A549 (cell line): ENCODE measurements around the gene SERPINE1.

Source experiments
- CBX8 ChIP-seq: fragments of 200-600 bp; sonication (generic); IDR thresholded peaks from 2 replicates; pipeline ENCODE4 v1.6.1; 2016
- CHD2 ChIP-seq: fragments of 150-350 bp; IDR thresholded peaks from 2 replicates; pipeline ENCODE4 v1.6.1; 2014; ENCODE audit warnings: low read length; ENCODE audit not compliant: partially characterized antibody
- CTCF ChIP-seq: fragments of >200 bp; sonication (Bioruptor Twin); formaldehyde crosslinking; IDR thresholded peaks from 3 replicates; pipeline ENCODE4 v1.5.1; 2016
- EHMT2 ChIP-seq: fragments of 200-600 bp; sonication (generic); IDR thresholded peaks from 2 replicates; pipeline ENCODE4 v1.6.1; 2016; ENCODE audit warnings: antibody characterized with exemption, low read depth, mild to moderate bottlenecking, moderate library complexity
- ESRRA ChIP-seq: fragments of 150-350 bp; IDR thresholded peaks from 2 replicates; pipeline ENCODE4 v1.6.1; 2014; ENCODE audit warnings: mild to moderate bottlenecking, low read length, borderline replicate concordance
- JUNB ChIP-seq: fragments of >200 bp; sonication (Bioruptor Twin); formaldehyde crosslinking; IDR thresholded peaks from 2 replicates; pipeline ENCODE4 v1.6.1; 2016
- MYC ChIP-seq: IDR thresholded peaks from 2 replicates; pipeline ENCODE4 v1.6.1; 2012; ENCODE audit warnings: mild to moderate bottlenecking, inconsistent platforms, low read length, improper control_type of control experiment, borderline replicate concordance
- POLR2A ChIP-seq: IDR thresholded peaks from 2 replicates; pipeline ENCODE4 v1.6.1; 2012; ENCODE audit warnings: mild to moderate bottlenecking, low read length
- RAD21 ChIP-seq, 2 experiments: fragments of >200 bp in 1 of 2; sonication (Bioruptor Twin) in 1 of 2; formaldehyde crosslinking in 1 of 2; IDR thresholded peaks in 1 of 2; conservative IDR thresholded peaks in 1 of 2; 2 replicates in 1 of 2; 3 replicates in 1 of 2; pipeline ENCODE4 v1.6.1; 2012 to 2018; ENCODE audit warnings: inconsistent platforms in 1 of 2
- RARB ChIP-seq: fragments of 250-450 bp; sonication (Bioruptor Pico); IDR thresholded peaks from 2 replicates; pipeline ENCODE4 v1.8.0; 2021; ENCODE audit warnings: mild to moderate bottlenecking, moderate library complexity
- REST ChIP-seq: fragments of 200-600 bp; sonication (generic); IDR thresholded peaks from 2 replicates; pipeline ENCODE4 v1.6.1; 2016; ENCODE audit warnings: antibody characterized with exemption, mild to moderate bottlenecking, moderate library complexity
- SMC3 ChIP-seq: fragments of >200 bp; sonication (Bioruptor Twin); formaldehyde crosslinking; IDR thresholded peaks from 3 replicates; pipeline ENCODE4 v1.6.1; 2018; ENCODE audit warnings: inconsistent platforms
- TF ChIP-seq, protein P1 (sequence below): fragments of 250-450 bp; sonication (Bioruptor Pico); IDR thresholded peaks from 2 replicates; pipeline ENCODE4 v1.5.0; 2021; ENCODE audit warnings: mild to moderate bottlenecking, moderate library complexity, borderline replicate concordance

DNA sequence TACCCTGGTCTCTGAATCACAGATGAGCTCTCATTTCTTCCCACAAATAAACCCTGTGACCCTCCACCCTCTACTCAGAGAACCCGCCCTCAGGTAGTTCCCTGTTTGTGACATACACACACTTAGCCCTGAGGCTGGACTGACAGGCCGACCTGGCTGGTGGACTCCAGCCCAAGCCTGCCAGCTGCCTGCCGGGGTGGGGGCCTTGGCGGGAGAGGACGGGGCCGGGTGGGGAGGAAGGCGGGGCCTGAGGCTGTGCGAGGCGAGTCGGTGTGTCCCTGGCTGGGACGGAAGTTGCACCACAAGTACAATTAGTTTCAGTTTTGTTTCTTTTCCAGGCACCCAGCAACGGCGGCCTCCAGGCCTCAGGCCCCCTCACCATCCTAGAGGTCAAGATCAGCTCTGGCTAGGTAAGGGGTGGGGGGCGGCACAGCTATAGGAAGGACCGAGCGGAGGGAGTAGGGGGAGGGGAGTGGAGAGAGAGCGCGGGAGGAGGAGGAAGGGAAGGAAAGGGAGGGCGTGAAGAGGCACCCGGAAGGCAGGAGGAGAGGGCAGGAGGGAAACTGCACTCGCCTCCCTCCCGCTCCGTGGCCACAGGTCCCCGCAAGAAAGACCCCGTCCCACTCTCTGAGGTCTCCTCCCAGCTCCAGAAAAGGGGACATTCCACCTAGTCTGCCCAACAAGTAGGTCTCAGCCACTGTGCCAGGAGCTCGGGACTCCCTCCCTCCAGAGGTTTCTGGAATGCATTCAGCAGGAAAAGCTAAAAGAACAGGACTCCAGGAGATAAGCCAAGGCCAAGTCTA, 41.5 kb upstream of the SERPINE1 start, which contains the start of gene TRIM56:
- TF ChIP-seq JUNB: no peak
- no peak for TF ChIP-seq REST
- TF ChIP-seq EHMT2: no peak
- no peak for TF ChIP-seq CTCF
- no peak for TF ChIP-seq CHD2
- no peak for TF ChIP-seq CBX8
- peak; percentile 15; the same call in 1 of the 3 replicates for TF ChIP-seq SMC3
- TF ChIP-seq RAD21 (conservative IDR thresholded peaks at IDR 0.05 in 1 of 2, IDR thresholded peaks at IDR 0.05 in 1 of 2): no peak; a peak in 1 of 5 replicates
- no peak for TF ChIP-seq RARB (CRISPR knock-in tag)
- peak; percentile 65 for TF ChIP-seq POLR2A
- TF ChIP-seq, protein P1, sequence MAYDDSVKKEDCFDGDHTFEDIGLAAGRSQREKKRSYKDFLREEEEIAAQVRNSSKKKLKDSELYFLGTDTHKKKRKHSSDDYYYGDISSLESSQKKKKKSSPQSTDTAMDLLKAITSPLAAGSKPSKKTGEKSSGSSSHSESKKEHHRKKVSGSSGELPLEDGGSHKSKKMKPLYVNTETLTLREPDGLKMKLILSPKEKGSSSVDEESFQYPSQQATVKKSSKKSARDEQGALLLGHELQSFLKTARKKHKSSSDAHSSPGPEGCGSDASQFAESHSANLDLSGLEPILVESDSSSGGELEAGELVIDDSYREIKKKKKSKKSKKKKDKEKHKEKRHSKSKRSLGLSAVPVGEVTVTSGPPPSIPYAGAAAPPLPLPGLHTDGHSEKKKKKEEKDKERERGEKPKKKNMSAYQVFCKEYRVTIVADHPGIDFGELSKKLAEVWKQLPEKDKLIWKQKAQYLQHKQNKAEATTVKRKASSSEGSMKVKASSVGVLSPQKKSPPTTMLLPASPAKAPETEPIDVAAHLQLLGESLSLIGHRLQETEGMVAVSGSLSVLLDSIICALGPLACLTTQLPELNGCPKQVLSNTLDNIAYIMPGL (CRISPR knock-in tag): no peak
- no peak for TF ChIP-seq ESRRA
- no peak for TF ChIP-seq MYC
